ENCODE measurements around the gene FXN.

FXN gene

GRCh38 chr9:68998385-68998784, 37.2 kb upstream of the FXN start:
- no peak overlapping the region for H3K4me3 ChIP-seq (ENCODE audit: low read depth, low read length)
- TF ChIP-seq CTCF (IDR thresholded peaks at IDR 0.05; ENCODE audit: low read depth, low read length): no peak
- no peaks in the 10 kb centered on the region for H3K9me3 ChIP-seq (ENCODE audit: severe bottlenecking)
- no peak for DNase-seq
- H3K27me3 ChIP-seq (ENCODE audit: insufficient read depth, low read depth, severe bottlenecking): no peaks in the 10 kb centered on the region
- H3K36me3 ChIP-seq: no peaks in the 10 kb centered on the region
- H3K27ac ChIP-seq: no peak overlapping the region

- H3K9me3 ChIP-seq (ENCODE audit: severe bottlenecking): no peaks in the 10 kb centered on the region
- H3K36me3 ChIP-seq: no peaks in the 10 kb centered on the region
- no peak for DNase-seq
- H3K27me3 ChIP-seq (ENCODE audit: insufficient read depth, low read depth, severe bottlenecking): no peaks in the 10 kb centered on the region
- no peak overlapping the region for H3K4me3 ChIP-seq (ENCODE audit: low read depth, low read length)
- TF ChIP-seq CTCF (IDR thresholded peaks at IDR 0.05; ENCODE audit: low read depth, low read length): no peak
- H3K27ac ChIP-seq: no peak overlapping the region
Observed at GRCh38 chr9:68998812-68999211, 36.7 kb upstream of the FXN start.

GRCh38 chr9:68999393-69000105, 36.0 kb upstream of the FXN start:
- peak; percentile 72 for DNase-seq
- TF ChIP-seq CTCF (IDR thresholded peaks at IDR 0.05; ENCODE audit: low read depth, low read length): peak; percentile 86
- H3K4me3 ChIP-seq (ENCODE audit: low read depth, low read length): no peak overlapping the region
- H3K27ac ChIP-seq: no peak overlapping the region
- no peaks in the 10 kb centered on the region for H3K27me3 ChIP-seq (ENCODE audit: insufficient read depth, low read depth, severe bottlenecking)
- no peaks in the 10 kb centered on the region for H3K36me3 ChIP-seq
- H3K9me3 ChIP-seq (ENCODE audit: severe bottlenecking): no peaks in the 10 kb centered on the region

- TF ChIP-seq CTCF (IDR thresholded peaks at IDR 0.05; ENCODE audit: low read depth, low read length): no peak
Observed at GRCh38 chr9:69001921-69002320, 33.6 kb upstream of the FXN start.

GRCh38 chr9:69003051-69003450, 32.5 kb upstream of the FXN start:
- Histone ChIP-seq H3K27ac (no peak overlapping the region), H3K27me3 (ENCODE audit: insufficient read depth, low read depth, severe bottlenecking) (no peaks in the 10 kb centered on the region), H3K4me3 (ENCODE audit: low read depth, low read length) (no peak overlapping the region), H3K9me3 (ENCODE audit: severe bottlenecking) (no peaks in the 10 kb centered on the region), H3K36me3 (no peaks in the 10 kb centered on the region)
- DNase-seq: no peak
- no peak for TF ChIP-seq CTCF (IDR thresholded peaks at IDR 0.05; ENCODE audit: low read depth, low read length)

More at GRCh38 chr9:69001921-69002320, 33.6 kb upstream of the FXN start:
- Histone ChIP-seq H3K36me3 (no peaks in the 10 kb centered on the region), H3K27ac (no peak overlapping the region), H3K27me3 (ENCODE audit: insufficient read depth, low read depth, severe bottlenecking) (no peaks in the 10 kb centered on the region), H3K4me3 (ENCODE audit: low read depth, low read length) (no peak overlapping the region), H3K9me3 (ENCODE audit: severe bottlenecking) (no peaks in the 10 kb centered on the region)
- no peak for DNase-seq

GRCh38 chr9:69004836-69005235, 30.7 kb upstream of the FXN start:
- H3K9me3 ChIP-seq (ENCODE audit: severe bottlenecking): no peaks in the 10 kb centered on the region
- no peaks in the 10 kb centered on the region for H3K27me3 ChIP-seq (ENCODE audit: insufficient read depth, low read depth, severe bottlenecking)
- DNase-seq: no peak
- no peak overlapping the region for H3K4me3 ChIP-seq (ENCODE audit: low read depth, low read length)
- TF ChIP-seq CTCF (IDR thresholded peaks at IDR 0.05; ENCODE audit: low read depth, low read length): no peak
- no peak overlapping the region for H3K27ac ChIP-seq
- no peaks in the 10 kb centered on the region for H3K36me3 ChIP-seq
